ENCODE data around the gene WDR70. TPM values are rescaled to one million over a fixed set of nuclear protein-coding genes. Genes with fewer than 3 reads are reported as not detected.

Gene WDR70
- total RNA-seq, 4 donors from 2014 or later: 25.3 to 122 (median 48.8) TPM

- Histone ChIP-seq H3K36me3 (no peaks in the 10 kb centered on the region), H3K9me3 (no peaks in the 10 kb centered on the region), H3K27me3 (no peaks in the 10 kb centered on the region), H3K27ac (no peak overlapping the region), H3K4me3 (no peak overlapping the region), H3K4me1 (no peaks in the 10 kb centered on the region)
- DNase-seq: no peak
- no peak for TF ChIP-seq POLR2A (IDR thresholded peaks at IDR 0.05)
- TF ChIP-seq, protein P1, sequence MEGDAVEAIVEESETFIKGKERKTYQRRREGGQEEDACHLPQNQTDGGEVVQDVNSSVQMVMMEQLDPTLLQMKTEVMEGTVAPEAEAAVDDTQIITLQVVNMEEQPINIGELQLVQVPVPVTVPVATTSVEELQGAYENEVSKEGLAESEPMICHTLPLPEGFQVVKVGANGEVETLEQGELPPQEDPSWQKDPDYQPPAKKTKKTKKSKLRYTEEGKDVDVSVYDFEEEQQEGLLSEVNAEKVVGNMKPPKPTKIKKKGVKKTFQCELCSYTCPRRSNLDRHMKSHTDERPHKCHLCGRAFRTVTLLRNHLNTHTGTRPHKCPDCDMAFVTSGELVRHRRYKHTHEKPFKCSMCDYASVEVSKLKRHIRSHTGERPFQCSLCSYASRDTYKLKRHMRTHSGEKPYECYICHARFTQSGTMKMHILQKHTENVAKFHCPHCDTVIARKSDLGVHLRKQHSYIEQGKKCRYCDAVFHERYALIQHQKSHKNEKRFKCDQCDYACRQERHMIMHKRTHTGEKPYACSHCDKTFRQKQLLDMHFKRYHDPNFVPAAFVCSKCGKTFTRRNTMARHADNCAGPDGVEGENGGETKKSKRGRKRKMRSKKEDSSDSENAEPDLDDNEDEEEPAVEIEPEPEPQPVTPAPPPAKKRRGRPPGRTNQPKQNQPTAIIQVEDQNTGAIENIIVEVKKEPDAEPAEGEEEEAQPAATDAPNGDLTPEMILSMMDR (IDR thresholded peaks at IDR 0.05): no peak
- intact Hi-C loops (cut with DNase I; ENCODE audit: low total_unique reads): no loop called here
Measured at GRCh38 chr5:37552161-37552560, 173.0 kb downstream of the WDR70 start.

- Histone ChIP-seq H3K27me3 (no peaks in the 10 kb centered on the region), H3K36me3 (no peaks in the 10 kb centered on the region), H3K27ac (no peak overlapping the region), H3K9me3 (no peaks in the 10 kb centered on the region), H3K4me1 (no peaks in the 10 kb centered on the region), H3K4me3 (no peak overlapping the region)
- intact Hi-C loops (cut with DNase I; ENCODE audit: low total_unique reads): no loop called here
- no peak for TF ChIP-seq POLR2A (IDR thresholded peaks at IDR 0.05)
- TF ChIP-seq, protein P1 (IDR thresholded peaks at IDR 0.05): no peak
- no peak for DNase-seq
Measured at GRCh38 chr5:37552770-37553719, 173.9 kb downstream of the WDR70 start.

DNA sequence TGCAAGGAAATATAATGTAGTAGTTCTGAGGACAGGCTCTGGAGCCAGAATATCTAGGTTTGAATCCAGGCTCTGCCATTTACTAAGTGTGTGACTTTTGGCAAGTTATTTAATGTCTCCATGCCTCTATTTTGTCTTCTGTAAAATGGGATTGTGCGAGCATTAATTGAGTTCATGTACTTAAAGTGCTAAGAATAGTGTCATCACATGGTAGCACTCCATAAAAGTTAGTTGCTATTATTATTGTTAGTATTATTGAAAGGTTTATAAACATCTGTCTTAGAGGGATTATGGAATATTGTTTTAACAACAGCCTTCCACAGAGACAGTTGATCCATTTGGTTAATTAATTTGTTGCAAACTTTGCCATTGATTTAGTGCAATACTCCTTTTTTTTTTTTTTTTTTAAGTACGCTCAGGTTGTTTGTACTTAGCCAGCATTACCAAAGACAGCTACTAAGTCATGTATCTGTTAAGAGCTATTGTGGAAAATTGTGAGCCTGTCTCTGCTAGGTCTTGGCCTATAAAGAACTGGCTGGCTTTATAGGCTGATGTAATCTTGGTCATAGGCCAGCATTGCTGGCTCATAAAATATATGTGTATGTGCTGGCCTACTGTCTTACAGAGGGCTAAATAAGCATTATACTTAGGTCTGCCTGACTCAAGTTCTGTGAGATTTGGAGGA lies 174.7 kb downstream of the WDR70 start:
- TF ChIP-seq, protein P1 (IDR thresholded peaks at IDR 0.05): no peak
- no peak for TF ChIP-seq POLR2A (IDR thresholded peaks at IDR 0.05)
- Histone ChIP-seq H3K27me3 (no peaks in the 10 kb centered on the region), H3K4me3 (no peak overlapping the region), H3K4me1 (no peaks in the 10 kb centered on the region), H3K27ac (no peak overlapping the region), H3K9me3 (no peaks in the 10 kb centered on the region), H3K36me3 (no peaks in the 10 kb centered on the region)
- intact Hi-C loops (cut with DNase I; ENCODE audit: low total_unique reads): no loop called here
- DNase-seq: no peak

- H3K4me3 ChIP-seq: no peak overlapping the region
- no peak for DNase-seq
- no peaks in the 10 kb centered on the region for H3K36me3 ChIP-seq
- H3K9me3 ChIP-seq: no peaks in the 10 kb centered on the region
- intact Hi-C loops (cut with DNase I; ENCODE audit: low total_unique reads): no loop called here
- H3K27ac ChIP-seq: no peak overlapping the region
- no peaks in the 10 kb centered on the region for H3K4me1 ChIP-seq
- TF ChIP-seq, protein P1 (IDR thresholded peaks at IDR 0.05): no peak
- TF ChIP-seq POLR2A (IDR thresholded peaks at IDR 0.05): no peak
- H3K27me3 ChIP-seq: no peaks in the 10 kb centered on the region
Measured at GRCh38 chr5:37554405-37554739, 175.3 kb downstream of the WDR70 start.

GRCh38 chr5:37554938-37555337 lies 175.8 kb downstream of the WDR70 start:
- H3K4me3 ChIP-seq: no peak overlapping the region
- H3K36me3 ChIP-seq: no peaks in the 10 kb centered on the region
- H3K9me3 ChIP-seq: no peaks in the 10 kb centered on the region
- no peaks in the 10 kb centered on the region for H3K27me3 ChIP-seq
- intact Hi-C loops (cut with DNase I; ENCODE audit: low total_unique reads): no loop called here
- H3K4me1 ChIP-seq: no peaks in the 10 kb centered on the region
- no peak overlapping the region for H3K27ac ChIP-seq
- DNase-seq: no peak
- TF ChIP-seq POLR2A (IDR thresholded peaks at IDR 0.05): no peak
- TF ChIP-seq, protein P1 (IDR thresholded peaks at IDR 0.05): no peak

Data from uterus (tissue), 4 donors.